ENCODE data around the gene NFIB.

NFIB gene

DNA sequence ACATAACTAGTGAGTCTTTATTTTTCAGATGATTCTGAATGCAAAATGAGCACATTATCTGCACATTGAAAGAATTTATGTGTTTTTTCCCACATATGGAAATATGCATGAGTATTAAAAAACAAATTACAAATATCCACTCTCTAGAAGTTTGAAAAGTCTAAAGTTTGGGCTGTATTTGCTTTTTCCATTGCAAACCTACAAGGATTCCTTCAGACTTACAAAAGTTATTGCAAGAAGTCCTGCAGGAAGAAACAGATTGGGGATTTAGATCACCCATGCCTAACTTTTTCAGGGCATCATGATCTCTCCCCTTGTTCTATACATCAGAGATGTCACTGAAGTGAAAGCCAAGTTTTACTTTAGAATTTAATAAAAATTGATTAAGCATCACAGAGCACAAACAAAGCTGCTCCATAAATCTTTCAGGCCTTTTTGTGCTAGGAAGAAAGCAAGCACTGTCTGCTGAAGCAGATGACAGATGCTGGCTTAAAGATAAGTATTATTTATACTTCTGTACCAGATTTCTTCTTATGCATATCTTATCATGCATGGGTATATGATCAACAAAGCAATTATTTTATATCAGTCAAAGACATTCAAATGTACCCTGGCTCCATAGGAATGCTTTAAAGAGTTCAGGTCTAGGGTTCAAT, 71.7 kb downstream of the NFIB start:
- DNase-seq (ENCODE audit: low spot score), result no peak

DNA sequence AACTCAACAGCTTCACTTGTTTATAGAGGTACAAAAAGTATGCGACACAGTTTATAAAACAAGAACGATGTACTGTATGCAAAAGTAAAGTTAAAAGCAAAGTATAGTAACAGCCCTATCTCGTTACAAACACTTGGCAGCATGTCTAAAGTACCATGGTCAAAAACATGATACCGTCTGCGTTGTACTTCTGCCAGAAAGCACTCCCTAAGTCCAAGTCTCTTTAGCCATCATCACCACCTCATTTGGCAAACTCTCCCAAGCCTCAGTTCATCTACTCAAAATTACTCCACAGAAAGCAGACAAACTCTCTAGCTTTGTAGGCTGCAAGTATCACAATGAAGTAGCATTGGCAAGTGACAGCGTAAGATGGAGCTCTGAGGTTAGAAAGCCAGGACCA, 73.4 kb downstream of the NFIB start:
- DNase-seq (ENCODE audit: low spot score), result no peak

DNA sequence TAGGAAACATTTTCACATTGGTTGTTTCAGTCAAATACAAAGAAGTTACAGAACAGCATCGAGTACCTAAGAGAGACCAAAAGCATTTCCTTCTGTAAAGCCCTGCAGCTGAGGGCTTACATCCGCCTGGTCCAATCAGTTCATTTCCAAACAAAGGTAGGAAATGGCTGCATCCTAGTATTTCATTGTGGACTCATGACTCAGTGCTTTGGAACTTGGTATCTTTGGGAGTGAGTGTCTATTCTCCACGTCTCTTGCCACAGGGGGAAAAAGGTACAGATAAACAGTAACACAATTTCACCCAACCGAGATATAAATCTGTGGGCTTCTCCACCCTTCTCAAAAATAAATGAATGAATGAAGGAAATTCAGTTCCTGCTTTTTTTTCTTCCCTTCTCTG, 75.4 kb downstream of the NFIB start:
- no peak for DNase-seq (ENCODE audit: low spot score)

DNA sequence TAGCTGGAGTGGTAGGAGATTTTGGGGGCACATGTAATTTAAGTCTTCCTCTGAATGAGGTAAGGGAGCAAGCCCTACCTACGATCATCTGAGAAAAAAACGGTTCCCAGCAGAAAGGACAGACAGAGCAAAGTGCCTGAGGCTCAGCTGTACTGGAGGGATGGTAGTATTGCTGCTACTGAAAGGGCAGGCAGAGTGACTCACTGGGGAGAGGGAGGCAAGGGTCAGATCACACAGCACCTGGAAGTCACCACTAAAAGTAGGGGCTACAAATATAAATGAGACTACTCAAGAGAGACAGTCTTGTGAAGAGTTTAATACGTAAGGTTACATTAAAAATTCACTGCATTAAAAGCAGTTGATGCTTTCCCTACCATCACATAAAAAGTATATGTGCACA, 75.9 kb downstream of the NFIB start:
- DNase-seq (ENCODE audit: low spot score), result no peak

DNA sequence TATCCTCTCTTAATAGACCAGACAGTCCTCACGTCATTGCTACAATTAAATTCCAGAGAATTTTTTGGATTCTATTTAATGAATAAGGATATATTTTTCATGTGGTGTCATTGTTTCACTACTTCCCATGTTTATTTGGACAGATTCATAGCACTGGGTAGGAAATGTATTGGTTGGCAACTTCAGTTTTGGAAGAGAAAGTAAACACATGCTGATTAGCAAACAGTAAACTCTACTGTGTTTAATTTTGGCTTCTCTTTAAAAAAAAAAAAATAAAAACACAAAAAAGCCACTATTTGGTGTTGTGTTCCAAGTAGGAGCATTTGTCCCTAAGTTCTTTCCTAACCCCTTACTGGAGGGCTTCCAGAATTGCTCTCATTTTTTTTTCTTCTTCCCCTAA, 77.3 kb downstream of the NFIB start:
- DNase-seq (ENCODE audit: low spot score), result no peak

DNA sequence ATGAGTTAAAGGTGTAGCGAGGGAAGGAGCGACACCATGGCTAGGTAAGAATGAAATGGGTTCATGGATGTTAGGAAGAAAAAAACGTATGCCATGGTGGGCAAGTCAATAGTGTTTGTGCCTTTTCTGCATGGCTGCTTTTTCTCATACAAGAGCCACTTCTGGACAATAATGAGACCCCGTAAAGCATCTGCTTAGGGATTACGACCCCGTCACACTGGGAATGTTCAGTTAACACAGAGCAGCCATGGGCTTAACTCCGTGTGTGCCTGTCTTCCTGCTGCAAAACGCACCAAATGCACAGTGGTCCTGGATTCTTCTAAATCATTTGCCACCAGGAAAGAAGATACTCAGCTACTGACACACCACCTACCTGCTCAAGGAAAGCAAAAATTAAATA, 81.8 kb downstream of the NFIB start:
- DNase-seq (ENCODE audit: low spot score), result no peak

DNA sequence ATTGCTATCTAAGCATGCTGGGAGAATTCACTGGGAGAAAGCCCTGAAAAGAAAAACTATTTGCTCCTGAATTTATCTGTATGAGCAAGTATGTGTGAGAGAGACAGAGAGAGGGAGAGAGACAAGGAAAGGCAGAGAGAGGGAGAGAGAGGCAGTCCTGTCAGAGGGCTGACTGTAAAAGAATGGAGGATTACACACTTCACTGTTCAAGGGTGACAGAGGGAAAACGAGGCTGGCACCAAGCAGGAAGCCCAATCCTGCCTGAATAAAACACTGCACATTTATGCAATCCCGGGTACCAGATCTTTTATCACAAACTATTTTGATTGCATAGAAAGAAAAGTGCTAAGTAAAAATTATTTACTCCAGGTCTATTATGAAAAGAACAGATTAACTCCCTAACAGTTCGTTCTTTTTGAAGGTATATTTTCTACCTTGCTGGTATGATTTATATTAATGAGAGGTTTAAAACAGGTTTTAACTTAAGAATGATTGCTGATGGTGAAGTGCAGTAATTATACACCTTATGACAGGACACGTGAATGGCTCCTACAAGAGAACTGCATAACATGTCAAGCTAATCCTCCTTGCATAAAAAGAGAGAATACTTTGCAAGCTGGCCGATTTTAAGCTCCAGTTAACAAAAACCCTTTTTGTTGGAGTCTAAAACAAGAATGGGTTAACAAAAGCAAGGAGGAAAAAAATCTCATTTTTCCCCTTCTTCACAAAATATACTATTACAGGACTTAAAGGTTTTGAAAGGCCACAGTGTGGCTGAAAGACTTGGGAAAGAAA, 82.5 kb downstream of the NFIB start:
- DNase-seq (ENCODE audit: low spot score), result no peak

DNA sequence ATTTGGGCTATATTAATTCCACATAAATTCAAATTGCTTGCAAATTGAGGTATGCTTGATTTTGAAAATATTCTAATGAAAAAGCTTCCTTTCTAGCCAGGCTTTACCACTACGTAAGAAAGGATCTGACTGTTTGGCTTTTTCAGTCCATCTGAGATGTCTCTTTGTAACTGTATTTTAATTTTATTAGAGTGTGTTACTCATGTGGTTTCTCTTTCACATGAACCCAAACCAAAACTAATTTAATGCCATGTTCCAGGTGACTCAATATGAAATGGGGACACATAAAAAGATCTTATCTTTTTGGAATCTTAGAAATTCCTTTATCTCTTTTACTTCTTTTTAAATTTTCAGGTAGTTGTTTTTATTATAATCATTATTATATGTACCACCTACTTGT, 85.3 kb downstream of the NFIB start:
- no peak for DNase-seq (ENCODE audit: low spot score)

DNA sequence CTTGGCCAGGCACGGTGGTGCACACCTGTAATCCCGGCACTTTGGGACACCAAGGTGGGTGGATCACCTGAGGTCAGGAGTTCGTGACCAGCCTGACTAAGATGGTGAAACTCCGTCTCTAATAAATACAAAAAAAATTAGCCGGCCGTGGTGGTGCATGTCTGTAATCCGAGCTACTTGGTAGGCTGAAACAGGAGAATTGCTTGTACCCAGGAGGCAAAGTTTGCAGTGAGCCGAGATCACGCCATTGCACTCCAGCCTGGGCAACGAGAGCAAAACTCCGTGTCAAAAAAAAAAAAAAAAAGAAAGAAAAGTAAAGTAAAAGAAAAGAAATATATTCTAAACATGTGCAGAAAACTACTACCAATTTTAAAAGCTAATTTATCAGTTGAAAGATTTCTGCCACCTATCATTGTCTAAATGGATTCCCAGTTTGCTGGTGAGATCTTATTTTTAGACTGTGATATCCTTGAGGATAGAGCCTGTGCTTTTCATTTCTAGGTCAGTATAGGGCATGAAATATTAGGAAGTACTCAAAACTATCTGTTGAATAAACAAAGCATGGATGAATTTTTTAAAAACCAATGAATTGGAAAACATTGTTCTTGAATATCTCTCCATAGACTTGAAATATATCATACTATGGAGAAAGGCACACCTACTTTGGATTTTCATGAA, 86.9 kb downstream of the NFIB start:
- no peak for DNase-seq (ENCODE audit: low spot score)

DNA sequence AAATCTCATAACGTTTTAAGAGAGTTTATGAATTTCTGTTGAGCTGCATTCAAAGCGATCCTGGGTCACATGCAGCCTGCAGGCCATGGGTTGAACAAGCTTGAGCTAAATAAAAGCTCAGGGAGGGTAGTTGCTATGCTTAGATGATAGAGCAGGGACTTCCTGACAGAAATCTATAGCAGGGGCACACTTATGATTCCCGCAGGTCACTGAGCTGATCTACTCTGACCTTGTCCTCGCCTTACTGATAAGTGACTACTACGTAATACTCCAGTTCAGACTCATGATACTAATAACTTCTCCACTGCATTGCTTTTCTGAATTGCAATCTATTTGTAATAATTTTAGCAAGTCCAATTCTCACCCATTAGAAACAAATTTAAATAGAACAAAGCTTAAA, 90.9 kb downstream of the NFIB start:
- DNase-seq (ENCODE audit: low spot score), result no peak

DNA sequence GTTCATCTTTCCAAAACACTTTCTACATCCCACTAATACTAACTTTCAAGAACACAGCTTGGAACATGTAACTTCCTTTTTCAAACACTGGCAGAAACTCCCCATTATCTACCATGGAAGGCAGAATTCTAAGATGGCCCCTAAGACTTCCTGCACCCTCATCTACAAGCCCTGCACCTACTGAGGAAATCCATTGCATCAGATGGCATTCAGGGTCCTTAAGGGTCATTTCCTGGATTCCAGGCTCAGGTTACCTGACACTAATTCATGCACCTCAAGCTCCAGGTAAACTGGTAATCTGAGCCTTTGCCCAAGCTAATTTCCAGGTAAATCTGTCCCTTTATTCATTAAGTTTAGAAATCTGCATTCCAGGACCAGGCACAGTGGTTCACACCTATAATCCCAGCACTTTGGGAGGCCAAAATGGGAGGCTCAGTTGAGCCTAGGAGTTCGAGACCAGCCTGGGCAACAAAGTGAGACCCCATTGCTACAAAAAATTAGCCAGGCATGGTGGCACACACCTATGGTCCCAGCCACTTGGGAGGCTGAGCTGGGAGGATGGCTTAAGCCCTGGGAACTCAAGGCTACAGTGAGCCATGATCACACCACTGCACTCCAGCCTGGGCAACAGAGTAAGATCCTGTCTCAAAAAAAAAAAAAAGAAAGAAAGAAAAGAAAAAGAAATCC, 91.6 kb downstream of the NFIB start:
- DNase-seq (ENCODE audit: low spot score), result no peak

DNA sequence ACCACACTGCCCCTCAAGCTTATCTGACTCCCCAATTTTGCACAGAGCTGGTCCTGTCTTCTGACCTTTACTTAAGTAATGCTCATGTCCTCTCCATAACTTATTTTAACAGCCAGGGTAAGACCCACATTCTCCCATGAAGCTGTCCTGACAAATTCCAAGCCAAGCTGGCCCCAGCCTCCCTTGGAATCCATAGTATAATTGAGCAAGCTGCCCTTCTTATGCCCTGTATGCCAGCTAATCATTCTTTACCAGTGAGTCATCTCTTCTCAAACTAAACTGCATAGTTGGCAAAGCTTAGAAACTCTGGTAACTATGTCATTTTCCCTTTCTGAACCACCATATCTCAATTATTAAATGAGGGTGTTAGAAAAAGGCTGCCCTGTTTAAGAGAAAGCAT, 92.4 kb downstream of the NFIB start:
- no peak for DNase-seq (ENCODE audit: low spot score)

DNA sequence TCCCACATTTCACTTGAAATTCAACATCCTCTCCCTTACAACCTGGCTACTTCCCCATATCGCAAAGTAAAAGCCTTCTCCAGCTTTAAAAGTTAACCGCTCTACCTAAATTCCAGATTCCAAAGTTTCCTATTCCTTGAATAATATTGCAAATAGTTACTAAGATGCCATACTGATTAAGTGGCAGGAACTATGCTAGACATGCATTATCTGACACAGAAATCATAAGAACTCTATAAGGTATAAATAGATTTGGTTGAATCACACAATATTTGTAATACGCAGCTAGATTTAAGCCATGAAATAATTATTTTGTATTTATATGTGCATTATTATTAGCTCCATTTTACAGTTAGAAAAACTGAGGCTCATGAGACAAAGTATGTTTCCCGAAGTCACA, 92.8 kb downstream of the NFIB start:
- no peak for DNase-seq (ENCODE audit: low spot score)

DNA sequence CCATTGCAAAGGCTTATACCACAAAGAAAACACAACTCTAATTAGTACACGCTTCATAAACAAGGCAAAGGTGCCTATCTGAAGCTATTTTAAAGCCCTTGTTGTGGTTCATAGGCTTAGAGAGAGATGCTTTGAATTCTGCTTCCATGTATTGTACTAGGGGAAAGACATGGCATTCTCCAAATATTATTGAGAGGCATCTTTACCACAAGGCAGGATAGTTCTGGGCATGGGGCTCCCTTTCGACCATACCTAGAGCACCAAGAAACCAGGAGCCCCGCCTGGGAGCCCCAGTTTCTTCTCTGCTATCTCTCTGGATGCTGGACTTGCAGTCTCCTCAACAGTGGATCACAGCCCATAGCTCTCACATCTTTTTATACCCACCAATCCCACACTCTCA, 93.7 kb downstream of the NFIB start:
- DNase-seq (ENCODE audit: low spot score), result no peak

DNA sequence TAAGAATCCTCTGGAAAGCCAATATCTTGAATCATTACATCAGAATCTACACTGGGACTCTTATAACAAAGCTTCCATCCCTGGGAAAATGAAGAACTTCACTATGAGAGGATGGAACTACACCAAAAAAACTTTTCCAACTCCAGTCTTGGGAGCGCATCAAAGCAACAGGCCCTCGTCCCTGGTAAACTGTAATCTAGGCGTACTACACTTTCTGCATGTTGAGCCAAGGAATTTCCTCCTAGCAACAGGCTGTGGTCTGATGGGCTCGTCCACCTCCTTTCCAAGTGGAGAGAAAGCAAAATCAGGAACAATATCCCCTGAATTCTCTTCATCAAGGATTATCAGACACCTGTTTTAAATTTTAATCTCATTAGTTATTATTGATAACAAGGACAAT, 94.1 kb downstream of the NFIB start:
- no peak for DNase-seq (ENCODE audit: low spot score)

DNA sequence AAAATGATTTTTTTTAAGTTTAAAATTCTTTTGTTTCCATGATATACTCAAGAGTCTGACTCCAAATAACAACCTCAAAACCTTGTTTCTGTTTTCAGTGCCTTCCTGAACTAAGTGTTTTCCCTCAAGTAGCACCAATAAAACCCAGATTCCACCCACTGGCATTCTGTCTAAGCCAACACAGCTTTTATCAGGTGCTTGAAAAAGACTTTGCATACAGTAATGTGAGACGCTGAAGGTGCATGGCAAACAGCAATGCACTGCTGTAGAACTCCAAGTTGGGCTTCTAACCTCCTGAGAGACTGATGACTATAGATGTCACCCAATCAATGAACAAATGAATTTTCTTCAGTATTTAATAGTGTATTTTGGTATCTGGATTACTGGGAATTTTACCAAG, 95.7 kb downstream of the NFIB start:
- DNase-seq (ENCODE audit: low spot score), result no peak

DNA sequence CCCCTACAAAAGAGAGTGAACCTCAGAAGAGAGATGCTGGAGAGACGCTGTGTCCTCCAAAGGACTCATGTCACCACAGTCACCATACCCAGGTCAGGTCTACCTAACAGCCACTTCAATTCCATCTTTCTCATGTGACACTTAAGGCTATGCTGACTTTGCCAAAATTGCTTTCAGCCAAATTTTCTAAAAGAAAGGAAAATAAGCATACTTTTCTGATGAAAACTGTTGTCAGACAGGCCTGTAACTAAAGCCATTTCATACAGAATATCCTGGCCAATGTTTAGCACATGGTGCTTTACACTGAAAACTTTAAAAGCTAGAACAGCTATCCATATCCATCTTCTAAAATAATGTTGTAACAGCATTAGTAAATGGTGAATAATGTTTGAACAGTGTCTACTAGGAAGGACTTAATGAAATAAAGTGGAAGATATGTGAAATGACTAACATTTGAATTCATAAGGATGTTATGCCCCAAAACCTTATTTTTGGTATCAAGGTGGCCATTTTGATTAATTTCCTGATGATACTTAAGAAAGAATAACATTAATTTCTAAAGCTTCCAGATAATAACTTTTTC, 97.2 kb downstream of the NFIB start:
- no peak for DNase-seq (ENCODE audit: low spot score)

DNA sequence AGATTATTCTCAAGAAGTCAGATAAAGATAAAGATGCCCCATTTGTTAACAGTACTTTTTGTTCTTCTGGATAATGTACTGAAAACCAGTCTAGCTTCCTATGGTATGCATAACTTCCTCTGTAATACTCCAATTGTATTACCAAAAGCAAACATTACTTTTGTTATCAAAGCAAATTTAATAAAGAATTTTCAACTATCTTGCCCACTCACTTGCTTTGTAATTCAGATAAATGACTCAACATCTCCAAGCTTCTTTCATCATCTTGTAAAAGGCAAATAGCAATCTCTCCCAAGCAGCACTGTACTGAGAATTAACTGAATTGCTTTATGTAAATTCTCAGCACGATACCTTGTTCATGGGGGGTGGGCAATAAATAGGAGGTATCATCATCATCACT, 98.3 kb downstream of the NFIB start:
- no peak for DNase-seq (ENCODE audit: low spot score)

DNA sequence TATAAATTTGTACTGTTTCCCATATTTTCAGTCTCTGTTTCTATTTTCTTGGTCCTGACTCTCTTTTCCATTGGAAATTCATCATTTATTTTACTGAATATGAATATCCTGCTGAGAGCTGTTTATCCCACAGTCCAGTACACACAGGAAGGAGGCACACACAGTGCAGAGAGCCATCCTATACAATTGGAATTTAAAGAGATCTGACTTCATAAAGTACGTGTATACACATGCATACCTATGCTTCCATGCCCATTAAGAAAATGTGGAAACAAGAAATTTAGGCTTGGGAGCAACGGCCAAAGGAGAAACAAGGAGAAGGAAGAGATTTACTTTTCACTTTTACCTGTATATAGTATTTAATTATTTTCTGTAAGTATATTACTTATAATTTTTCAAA, 99.2 kb downstream of the NFIB start:
- no peak for DNase-seq (ENCODE audit: low spot score)

DNA sequence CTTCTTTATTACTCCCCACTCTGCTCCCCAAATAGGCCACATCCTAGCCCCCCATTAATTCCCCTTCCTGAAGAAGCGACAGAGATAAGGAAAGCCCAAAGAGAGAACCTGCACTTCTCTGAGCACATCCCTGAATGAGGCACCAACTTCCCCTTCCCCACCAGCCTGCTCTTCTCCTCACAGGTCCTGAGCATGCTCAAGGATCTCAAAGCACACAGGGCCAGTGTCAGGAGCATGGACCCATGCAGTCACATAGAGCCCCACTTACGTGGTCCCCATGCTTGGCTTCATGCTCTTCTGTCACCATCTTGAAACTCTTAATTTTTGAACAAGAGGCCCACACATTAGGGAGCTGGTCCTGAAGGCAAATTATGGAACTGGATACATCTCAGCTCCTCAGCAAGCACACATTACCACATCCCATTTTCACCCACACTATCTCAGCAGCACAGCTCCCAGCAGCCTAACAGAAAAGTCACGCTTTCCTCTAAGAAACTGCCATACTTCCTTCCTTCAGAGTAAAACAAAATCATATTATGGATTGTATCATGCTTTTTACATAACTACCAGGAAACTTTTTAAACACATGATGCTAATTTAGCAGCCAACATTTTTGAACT, 99.8 kb downstream of the NFIB start:
- no peak for DNase-seq (ENCODE audit: low spot score)

DNA sequence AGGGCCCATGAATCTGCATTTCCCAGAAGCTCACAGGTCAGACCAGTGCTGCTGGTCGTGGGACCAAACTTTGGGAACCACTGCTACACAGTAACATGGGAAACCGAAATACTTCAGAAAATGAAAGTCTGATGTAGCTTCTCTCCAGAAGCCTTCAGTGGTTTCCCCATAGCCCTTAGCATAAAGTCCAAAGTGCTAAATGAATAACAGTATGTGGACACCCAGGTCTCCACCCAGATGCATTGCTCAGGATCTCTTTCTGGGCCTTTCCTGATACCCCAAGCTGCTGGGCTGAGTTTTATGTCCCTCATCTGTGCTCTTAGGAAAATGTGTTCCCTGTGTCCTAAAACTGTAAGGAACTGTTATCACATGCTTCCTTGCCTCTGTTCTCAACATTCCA, 100.4 kb downstream of the NFIB start:
- no peak for DNase-seq (ENCODE audit: low spot score)

Data from NAMALWA (cell line).